Activated naive CD8-positive, alpha-beta T cell (primary cell): ENCODE results near the gene HILPDA.
A peak's percentile ranks its signal among the peaks of the same experiment; 100 is the strongest.
"Not testable (repeated sequence)": the region's sequence is repeated elsewhere in the genome, so short reads cannot be mapped to it uniquely, and the experiment has no call there.

Experiments
- H3K27ac Mint-ChIP-seq: one replicate; pipeline ENCODE4 v1.8.0; 2021; ENCODE audit warnings: mixed read lengths
- H3K27me3 Mint-ChIP-seq: one replicate; pipeline ENCODE4 v1.8.0; 2021; ENCODE audit warnings: mixed read lengths
- H3K36me3 Mint-ChIP-seq: one replicate; pipeline ENCODE4 v1.8.0; 2021; ENCODE audit warnings: mixed read lengths
- H3K4me1 Mint-ChIP-seq: one replicate; pipeline ENCODE4 v1.8.0; 2021; ENCODE audit warnings: low read depth, mixed read lengths
- H3K4me3 Mint-ChIP-seq: one replicate; pipeline ENCODE4 v1.8.0; 2021; ENCODE audit warnings: mild to moderate bottlenecking, mixed read lengths
- H3K9me3 Mint-ChIP-seq: one replicate; pipeline ENCODE4 v1.8.0; 2021; ENCODE audit warnings: low read depth, mixed read lengths

Gene HILPDA

GRCh38 chr7:128476402-128477335 is 21.0 kb downstream of the HILPDA start, which contains the start of gene METTL2B:
METTL2B (plus strand) TSS chr7:128476748; CDS start chr7:128476766, 18 bp downstream.
- not testable (repeated sequence) for H3K36me3 Mint-ChIP-seq, H3K27me3 Mint-ChIP-seq, H3K9me3 Mint-ChIP-seq
- Mint-ChIP-seq H3K27ac (peak within 1 kb of the TSS; percentile 99), H3K4me3 (peak within 1 kb of the TSS; percentile 98), H3K4me1 (peaks cover 36% of the 10 kb centered on the region)

- Mint-ChIP-seq H3K4me3 (peak overlapping the region; percentile 98), H3K4me1 (peaks cover 36% of the 10 kb centered on the region)
- not testable (repeated sequence) for H3K36me3 Mint-ChIP-seq
Observed at GRCh38 chr7:128477336-128477690, 21.6 kb downstream of the HILPDA start.

GRCh38 chr7:128479082-128479481 is 23.4 kb downstream of the HILPDA start:
- H3K27me3 Mint-ChIP-seq, H3K36me3 Mint-ChIP-seq, H3K27ac Mint-ChIP-seq, H3K9me3 Mint-ChIP-seq: not testable (repeated sequence)
- peak overlapping the region; percentile 59 for H3K4me3 Mint-ChIP-seq
- H3K4me1 Mint-ChIP-seq: peaks cover 36% of the 10 kb centered on the region

More at GRCh38 chr7:128477336-128477690, 21.6 kb downstream of the HILPDA start:
- H3K9me3 Mint-ChIP-seq, H3K27me3 Mint-ChIP-seq: not testable (repeated sequence)
- H3K27ac Mint-ChIP-seq: peak overlapping the region; percentile 99

GRCh38 chr7:128488134-128488533 is 32.5 kb downstream of the HILPDA start:
- not testable (repeated sequence) for H3K9me3 Mint-ChIP-seq, H3K4me1 Mint-ChIP-seq, H3K36me3 Mint-ChIP-seq

GRCh38 chr7:128497405-128497804 is 41.7 kb downstream of the HILPDA start:
- H3K36me3 Mint-ChIP-seq: peaks cover 10% of the 10 kb centered on the region
- no peak overlapping the region for H3K27ac Mint-ChIP-seq
- H3K4me3 Mint-ChIP-seq: no peak overlapping the region
- H3K4me1 Mint-ChIP-seq: no peaks in the 10 kb centered on the region
- no peaks in the 10 kb centered on the region for H3K9me3 Mint-ChIP-seq
- no peaks in the 10 kb centered on the region for H3K27me3 Mint-ChIP-seq

More at GRCh38 chr7:128488134-128488533, 32.5 kb downstream of the HILPDA start:
- not testable (repeated sequence) for H3K4me3 Mint-ChIP-seq, H3K27me3 Mint-ChIP-seq, H3K27ac Mint-ChIP-seq

- H3K4me1 Mint-ChIP-seq: peaks cover 11% of the 10 kb centered on the region
- H3K9me3 Mint-ChIP-seq, H3K4me3 Mint-ChIP-seq, H3K36me3 Mint-ChIP-seq, H3K27ac Mint-ChIP-seq, H3K27me3 Mint-ChIP-seq: not testable (repeated sequence)
Observed at GRCh38 chr7:128505416-128505815, 49.7 kb downstream of the HILPDA start.

GRCh38 chr7:128506819-128507218 is 51.1 kb downstream of the HILPDA start:
- H3K4me1 Mint-ChIP-seq: peaks cover 11% of the 10 kb centered on the region
- not testable (repeated sequence) for H3K27ac Mint-ChIP-seq, H3K4me3 Mint-ChIP-seq, H3K27me3 Mint-ChIP-seq, H3K36me3 Mint-ChIP-seq, H3K9me3 Mint-ChIP-seq

- H3K9me3 Mint-ChIP-seq, H3K36me3 Mint-ChIP-seq, H3K27me3 Mint-ChIP-seq, H3K4me3 Mint-ChIP-seq: not testable (repeated sequence)
- H3K4me1 Mint-ChIP-seq: peaks cover 11% of the 10 kb centered on the region
- H3K27ac Mint-ChIP-seq: peak overlapping the region; percentile 28
Observed at GRCh38 chr7:128507321-128507993, 51.8 kb downstream of the HILPDA start.
